Small intestine (tissue), 7 donors: Measurements from ENCODE around the gene SUMF1. TPM values are rescaled to one million over a fixed set of nuclear protein-coding genes. Genes with fewer than 3 reads are reported as not detected.

Experiments
- DNase-seq, 2 donors: peaks; one replicate each; pipeline versions ENCODE4 v3.0.0 to v3.0.0-alpha.2; 2013
- FAIRE-seq: peaks from 2 replicates; lab custom pipeline; 2012; peaks lifted over from hg19 to GRCh38; lab: Jason Lieb, UNC
- H3K27ac ChIP-seq, 3 donors: one replicate each; pipeline ENCODE4 v1.5.1; 2013; ENCODE audit warnings: low read length in 2 of 3, mild to moderate bottlenecking in 2 of 3, control low read depth in 1 of 3, inconsistent platforms in 1 of 3, low read depth in 1 of 3, moderate library complexity in 1 of 3
- H3K27me3 ChIP-seq, 3 donors: one replicate each; pipeline ENCODE4 v1.6.1; 2013; ENCODE audit warnings: low read length in 3 of 3, inconsistent platforms in 1 of 3; ENCODE audit not compliant: control insufficient read depth in 3 of 3, insufficient read depth in 3 of 3
- H3K36me3 ChIP-seq, 3 donors: one replicate each; pipeline ENCODE4 v1.6.1; 2013; ENCODE audit warnings: low read length in 3 of 3, inconsistent platforms in 1 of 3, low read depth in 1 of 3, mild to moderate bottlenecking in 1 of 3, moderate library complexity in 1 of 3; ENCODE audit not compliant: control insufficient read depth in 3 of 3, insufficient read depth in 2 of 3
- H3K4me1 ChIP-seq, 3 donors: one replicate each; pipeline ENCODE4 v1.6.1; 2013; ENCODE audit warnings: low read length in 2 of 3, inconsistent platforms in 1 of 3, low read depth in 1 of 3, mild to moderate bottlenecking in 1 of 3, moderate library complexity in 1 of 3; ENCODE audit not compliant: control insufficient read depth in 3 of 3, insufficient read depth in 2 of 3
- H3K4me3 ChIP-seq, 3 donors: one replicate each; pipeline ENCODE4 v1.5.1; 2013; ENCODE audit warnings: low read length in 3 of 3, control low read depth in 1 of 3, inconsistent platforms in 1 of 3, low read depth in 1 of 3, mild to moderate bottlenecking in 1 of 3, moderate library complexity in 1 of 3
- H3K9me3 ChIP-seq, 2 donors: one replicate each; pipeline ENCODE4 v1.6.1; 2013; ENCODE audit warnings: low read depth in 1 of 2, low read length in 1 of 2; ENCODE audit not compliant: control insufficient read depth in 2 of 2, insufficient read depth in 1 of 2
- WGBS, 3 donors: extraction: QIAGEN DNeasy Blood & Tissue Kit; methylation state at CpG; one replicate each; pipeline ENCODE4 v1.1.7; 2013; 5-methylcytosine and 5-hydroxymethylcytosine counted together
- polyA plus RNA-seq, 4 donors: library from polyadenylated mRNA; stranded (reverse) in 3 of 4; unstranded in 1 of 4; fragments of 200-250 nt in 3 of 4; fragments of 120-200 nt in 1 of 4; gene quantifications; one replicate each; pipeline versions ENCODE4 v1.2.1 to v1.2.3, GENCODE V29; 2013
- donor health status: healthy with polysubstance abuse.
- donor health status: control.
- donor health status: control.
- donor health status: Bipolar disorder and iron deficiency.
- donor health status: healthy.

SUMF1 gene
- polyA plus RNA-seq, 4 donors: 3.8 to 39.0 (median 14.4) TPM

DNA sequence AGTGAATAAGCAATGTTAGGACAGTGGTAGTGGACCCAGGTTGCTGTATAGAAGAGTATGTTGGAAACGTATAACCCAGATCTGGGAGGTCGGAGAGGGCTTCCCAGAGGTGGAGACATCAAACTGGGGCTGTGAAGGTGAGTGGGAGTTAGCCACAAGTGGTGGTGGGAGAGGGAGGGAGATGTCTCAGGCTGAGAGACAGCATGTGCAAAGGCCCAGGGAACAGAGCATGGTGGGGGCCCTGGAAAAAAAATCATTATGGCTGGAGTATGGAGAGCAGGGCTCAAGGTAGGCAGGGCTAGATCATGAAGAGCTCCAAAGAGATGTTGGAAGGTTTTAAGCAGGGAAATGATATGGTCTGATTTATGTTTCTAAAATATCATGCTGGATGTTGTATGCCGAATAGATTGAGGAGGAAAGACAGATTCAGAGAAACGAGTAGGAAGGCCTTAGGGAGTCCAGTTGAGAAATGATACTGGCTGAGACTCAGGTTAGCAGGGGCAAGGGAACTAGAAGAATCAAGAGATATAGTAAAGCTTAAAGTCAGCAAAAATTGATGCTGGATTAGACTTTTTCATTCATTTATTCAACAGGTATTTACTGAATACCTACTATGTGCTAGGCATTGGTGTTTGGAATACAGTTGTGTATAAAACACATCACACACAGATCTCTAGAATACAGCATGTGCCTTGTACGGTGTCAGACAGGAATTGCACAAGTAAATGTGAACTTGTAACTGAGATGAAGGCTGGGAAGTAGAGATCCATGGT, 43.1 kb upstream of the SUMF1 start:
- no peak overlapping the region for H3K4me3 ChIP-seq
- no peaks in the 10 kb centered on the region for H3K9me3 ChIP-seq
- H3K36me3 ChIP-seq: no peaks in the 10 kb centered on the region
- WGBS, 3 donors: 89 to 91% (median 89%) methylated on average over 5 of the region's 5 CpGs
- no peak for FAIRE-seq
- H3K27me3 ChIP-seq: no peaks in the 10 kb centered on the region
- H3K4me1 ChIP-seq: peaks cover 0 to 3% (median 0%) of the 10 kb centered on the region in 3 donors
- H3K27ac ChIP-seq: no peak overlapping the region
- DNase-seq: no peak

DNA sequence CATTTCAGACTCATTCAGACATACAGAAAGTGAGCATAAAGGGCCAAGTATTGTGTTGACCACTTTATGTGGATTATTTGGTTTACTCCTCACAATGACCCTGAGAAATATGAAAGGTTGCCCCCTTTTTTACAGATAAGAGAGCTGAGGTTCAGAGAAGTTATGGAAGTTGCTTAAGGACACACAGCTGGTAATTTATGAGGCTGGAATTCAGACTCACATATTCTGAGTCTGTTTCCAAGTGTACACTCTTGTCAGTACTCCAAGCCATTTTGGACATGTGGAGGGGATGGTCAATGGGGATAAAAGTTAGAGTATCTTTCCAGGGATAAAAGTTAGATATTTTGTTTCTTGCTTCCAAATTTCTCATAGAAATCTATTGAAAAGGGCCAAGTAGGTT, 42.0 kb upstream of the SUMF1 start:
- no peak for DNase-seq
- Histone ChIP-seq H3K4me1 (peaks cover 0 to 8% (median 5%) of the 10 kb centered on the region in 3 donors), H3K36me3 (no peaks in the 10 kb centered on the region), H3K4me3 (no peak overlapping the region), H3K27ac (no peak overlapping the region), H3K9me3 (no peaks in the 10 kb centered on the region), H3K27me3 (no peaks in the 10 kb centered on the region)
- FAIRE-seq: no peak

DNA sequence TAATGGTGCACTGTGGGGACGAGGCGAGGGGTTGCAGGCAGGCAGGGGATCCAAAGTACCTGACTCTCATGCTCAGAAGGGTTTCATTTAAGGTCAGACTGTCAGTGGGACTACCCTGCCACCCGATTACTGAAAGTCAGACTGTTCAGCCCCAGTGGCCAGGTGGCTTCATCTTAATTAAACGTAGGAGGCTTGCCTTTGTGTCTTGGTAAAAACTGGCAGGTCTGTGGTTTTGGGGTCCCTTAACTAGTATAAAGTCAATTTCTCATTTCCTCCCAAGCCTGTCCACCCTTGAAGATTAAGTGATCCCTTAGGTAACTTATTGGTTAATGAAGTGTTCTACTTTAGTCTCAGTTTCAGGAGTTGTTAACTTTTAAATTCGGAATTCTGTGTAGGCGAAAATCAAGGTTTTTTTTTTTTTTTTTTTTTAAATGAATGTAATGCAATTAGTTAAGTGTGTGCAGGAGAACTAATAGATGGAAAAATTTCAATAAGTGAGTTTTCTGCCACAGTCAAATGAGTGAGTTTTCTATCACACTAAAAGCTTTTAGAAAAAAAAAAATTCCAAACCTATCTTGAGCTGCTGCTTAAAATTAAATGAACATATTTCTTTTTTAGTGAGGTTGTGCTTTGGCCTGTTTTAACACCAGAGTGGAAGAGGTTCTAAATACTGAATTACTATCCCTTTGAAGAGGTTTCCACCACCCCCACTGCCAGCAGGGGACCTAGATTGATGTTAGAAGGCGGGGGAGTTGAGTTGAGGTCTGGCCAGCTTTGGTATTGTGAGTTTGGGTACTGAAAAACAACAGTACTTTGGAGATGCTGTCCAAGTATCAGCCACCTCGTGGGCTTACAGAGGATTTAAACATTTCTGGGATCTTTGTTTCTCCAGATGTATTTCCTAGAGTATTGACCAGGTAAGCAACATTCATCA, 41.2 kb upstream of the SUMF1 start:
- Histone ChIP-seq H3K9me3 (no peaks in the 10 kb centered on the region), H3K27me3 (no peaks in the 10 kb centered on the region), H3K36me3 (no peaks in the 10 kb centered on the region), H3K4me1 (peaks cover 0 to 8% (median 5%) of the 10 kb centered on the region in 3 donors), H3K27ac (no peak overlapping the region), H3K4me3 (no peak overlapping the region)
- DNase-seq (no peak), FAIRE-seq (no peak)
- WGBS, 3 donors: 73 to 86% (median 77%) methylated on average over 8 of the region's 8 CpGs

DNA sequence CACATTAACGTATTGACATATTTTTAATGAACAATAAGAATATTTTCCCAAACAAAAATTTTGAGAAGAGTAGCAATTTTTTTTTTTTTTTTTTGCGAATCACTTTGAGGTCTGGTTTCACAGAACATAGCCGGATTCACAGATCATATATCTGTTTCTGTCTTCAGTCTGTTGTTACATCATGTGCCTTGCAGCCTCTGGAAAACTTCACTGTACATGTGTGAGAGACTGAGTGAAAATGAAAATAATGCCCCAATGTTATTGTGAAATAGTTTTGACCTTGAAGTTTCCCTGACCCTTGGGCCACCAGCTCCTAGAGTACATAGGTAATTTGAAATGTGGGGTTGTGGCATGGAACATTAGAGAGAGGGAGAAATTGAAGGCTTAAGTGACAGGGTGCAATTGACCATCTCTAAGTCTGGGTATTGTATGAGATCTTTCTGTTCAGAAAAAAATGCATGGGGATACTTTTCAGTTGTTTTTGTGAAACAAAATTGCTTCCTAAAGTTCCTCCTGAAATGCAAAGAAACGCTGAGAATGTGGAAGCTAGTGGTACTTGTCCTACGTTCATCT, 40.0 kb upstream of the SUMF1 start:
- no peak for DNase-seq
- no peaks in the 10 kb centered on the region for H3K27me3 ChIP-seq
- H3K4me1 ChIP-seq: peaks cover 0 to 8% (median 5%) of the 10 kb centered on the region in 3 donors
- no peaks in the 10 kb centered on the region for H3K9me3 ChIP-seq
- 65 to 84% (median 73%) methylated on average over 5 of the region's 5 CpGs for WGBS, 3 donors
- H3K4me3 ChIP-seq: no peak overlapping the region
- no peak for FAIRE-seq
- no peaks in the 10 kb centered on the region for H3K36me3 ChIP-seq
- no peak overlapping the region for H3K27ac ChIP-seq

DNA sequence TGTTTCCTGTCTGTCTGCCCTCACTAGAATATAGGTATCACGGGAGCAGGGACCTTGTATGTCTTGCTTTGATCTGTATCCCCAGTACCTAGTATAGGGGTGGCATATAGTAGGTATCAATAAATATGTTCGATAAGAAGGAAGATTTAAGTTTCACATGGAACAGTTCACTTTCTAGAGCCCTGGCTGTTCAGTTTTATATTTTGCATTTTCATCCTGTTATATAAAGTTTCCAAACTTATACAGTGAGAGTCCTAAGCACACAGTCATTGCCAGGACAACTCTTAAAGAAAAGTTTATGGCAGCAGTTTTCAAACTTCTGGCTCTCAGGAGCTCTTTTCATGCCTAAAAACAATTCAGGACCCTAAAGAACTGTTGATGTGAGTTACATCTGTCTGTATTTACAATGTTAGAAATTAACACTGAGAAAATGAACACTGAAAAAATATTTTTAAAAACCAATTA, 39.5 kb upstream of the SUMF1 start:
- DNase-seq (no peak), FAIRE-seq (no peak)
- Histone ChIP-seq H3K36me3 (no peaks in the 10 kb centered on the region), H3K27me3 (no peaks in the 10 kb centered on the region), H3K4me3 (no peak overlapping the region), H3K4me1 (peaks cover under 1 to 10% (median 8%) of the 10 kb centered on the region in 3 donors), H3K9me3 (no peaks in the 10 kb centered on the region), H3K27ac (no peak overlapping the region)
- WGBS, 3 donors: 72 to 83% (median 76%) methylated on average over 2 of the region's 2 CpGs

DNA sequence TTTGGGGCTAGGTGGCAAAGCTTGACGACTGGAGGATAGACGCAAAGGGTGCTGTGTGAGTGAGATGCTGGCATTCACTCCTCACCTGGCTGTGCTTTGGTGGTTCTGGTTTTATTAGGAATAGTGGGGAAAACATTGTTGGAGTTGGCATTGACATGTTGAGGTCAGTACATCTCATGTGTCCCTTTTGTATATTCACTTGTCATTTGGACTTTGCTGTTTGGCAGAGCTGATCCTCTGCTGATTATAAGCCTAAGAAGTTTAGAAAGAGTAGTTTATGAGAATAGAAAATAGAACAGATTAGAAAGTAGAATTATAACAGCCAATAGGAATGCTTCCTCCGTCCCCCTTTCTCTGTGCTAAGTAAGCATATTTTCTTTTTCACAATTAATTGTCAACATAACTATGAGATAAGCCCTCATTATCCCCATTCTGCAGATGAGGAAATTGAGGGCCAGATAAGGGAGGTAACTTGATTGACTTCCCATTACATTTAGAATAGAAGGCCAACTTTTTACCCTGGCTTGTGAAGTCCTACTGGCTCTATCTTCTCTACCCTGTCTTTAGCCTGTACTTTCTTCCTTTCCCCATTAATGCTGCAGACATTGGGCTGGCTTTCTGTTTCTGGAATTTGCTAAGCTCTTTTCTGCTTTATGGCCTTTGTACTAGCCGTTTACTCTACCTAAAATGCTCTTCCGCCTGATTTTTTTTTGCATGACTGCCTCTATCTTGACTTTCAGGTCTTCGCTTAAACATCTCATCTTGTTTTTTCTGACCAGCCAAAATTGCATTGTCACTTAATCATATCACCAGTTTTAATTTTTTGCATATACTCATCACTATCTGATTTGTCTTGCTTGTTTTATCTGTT, 38.9 kb upstream of the SUMF1 start:
- 81 to 87% (median 83%) methylated on average over 6 of the region's 6 CpGs for WGBS, 3 donors
- Histone ChIP-seq H3K9me3 (no peaks in the 10 kb centered on the region), H3K27ac (no peak overlapping the region), H3K4me3 (no peak overlapping the region), H3K27me3 (no peaks in the 10 kb centered on the region), H3K4me1 (peaks cover 3 to 15% (median 8%) of the 10 kb centered on the region in 3 donors), H3K36me3 (no peaks in the 10 kb centered on the region)
- DNase-seq (no peak), FAIRE-seq (no peak)

DNA sequence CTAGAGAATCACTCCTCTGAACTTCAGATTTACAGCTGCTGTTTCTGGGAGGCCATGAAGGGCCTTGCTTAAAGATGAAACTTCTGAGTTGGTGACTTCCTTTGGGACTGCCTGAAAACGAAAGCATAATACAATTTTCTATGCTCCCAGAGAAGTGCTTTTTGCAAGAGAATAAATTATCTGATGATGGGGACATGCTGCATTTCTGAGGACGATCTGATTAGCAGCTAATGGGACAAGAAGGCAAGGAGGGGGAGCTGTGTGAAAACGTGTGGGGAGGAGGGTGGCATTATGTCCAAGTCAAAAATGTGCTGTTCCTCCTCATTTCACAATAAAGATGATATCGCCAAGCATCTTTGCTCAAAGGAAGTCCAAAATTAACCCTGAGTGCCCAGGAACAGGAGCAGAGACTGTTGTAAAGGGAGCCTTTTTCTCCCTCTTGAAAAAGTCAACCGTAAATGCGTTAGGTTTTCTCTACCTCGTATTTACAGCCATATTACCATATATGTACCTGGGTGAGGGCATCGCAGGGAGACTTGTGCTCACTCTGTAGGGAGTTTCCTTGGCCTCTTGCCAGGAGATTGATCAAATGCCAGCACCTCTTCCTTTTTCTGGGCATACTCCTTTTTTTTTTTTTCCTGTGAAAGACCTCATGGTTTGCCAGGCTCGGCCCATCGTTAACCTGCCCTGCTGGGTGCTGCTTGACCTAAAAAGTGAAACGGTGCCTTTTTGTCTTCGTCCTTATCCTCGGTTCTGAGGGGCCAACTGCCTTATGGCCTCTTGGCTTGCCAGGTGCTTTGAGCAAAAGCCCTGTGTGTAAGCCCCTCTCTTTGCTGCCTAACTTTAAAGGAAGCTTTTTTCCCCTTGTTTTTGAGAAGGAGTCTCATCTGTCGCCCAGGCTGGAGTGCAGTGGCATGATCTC, 37.5 kb upstream of the SUMF1 start:
- DNase-seq: peak; percentile 32 to 73
- H3K9me3 ChIP-seq: no peaks in the 10 kb centered on the region
- WGBS, 3 donors: 16 to 18% (median 17%) methylated on average over 14 of the region's 14 CpGs
- FAIRE-seq: no peak
- no peaks in the 10 kb centered on the region for H3K36me3 ChIP-seq
- peak overlapping the region in 2 of 3 donors; percentile 70 to 89 for H3K27ac ChIP-seq
- H3K4me1 ChIP-seq: peaks cover 3 to 15% (median 8%) of the 10 kb centered on the region in 3 donors
- H3K27me3 ChIP-seq: no peaks in the 10 kb centered on the region
- no peak overlapping the region for H3K4me3 ChIP-seq
